SK-N-SH (cell line): ENCODE results near the gene TMEM163. TPM values are rescaled to one million over a fixed set of nuclear protein-coding genes. Genes with fewer than 3 reads are reported as not detected.

Experiments used
- CTCF ChIA-PET: fragments of 300-600, 350-600 bp; formaldehyde crosslinking; extraction: SDS; loops from one replicate; lab custom pipeline; 2021; lab: Yijun Ruan, JAX
- POLR2A ChIA-PET: fragments of 350-600 bp; sonication (Branson Sonifier 250); formaldehyde crosslinking; extraction: SDS; loops from one replicate; lab custom pipeline; 2020; ENCODE audit warnings: antibody characterized with exemption, inconsistent platforms; lab: Yijun Ruan, JAX
- DNase-seq: peaks from one replicate; pipeline ENCODE4 v3.0.0; 2012
- H2AFZ ChIP-seq: fragments of 200-600 bp; sonication (generic); 2 replicates; pipeline ENCODE4 v1.8.1; 2016; ENCODE audit warnings: antibody characterized with exemption, mild to moderate bottlenecking, low read depth
- H3F3A ChIP-seq: fragments of 200-600 bp; sonication (generic); replicated peaks from 2 replicates; pipeline ENCODE3; 2016; ENCODE audit warnings: antibody characterized with exemption, mild to moderate bottlenecking; ENCODE audit not compliant: insufficient read depth
- H3K27ac ChIP-seq, 2 experiments: fragments of 200-500 bp in 1 of 2; fragments of 200-600 bp in 1 of 2; sonication (Bioruptor generic) in 1 of 2; sonication (generic), shearing (Covaris generic) in 1 of 2; 2 replicates each; pipeline versions ENCODE4 v1.5.1 to v1.6.1; 2014 to 2016; ENCODE audit warnings: low read depth in 2 of 2, inconsistent platforms in 1 of 2, low read length in 1 of 2, mild to moderate bottlenecking in 1 of 2, mixed read lengths in 1 of 2
- H3K27me3 ChIP-seq: fragments of 200-600 bp; sonication (generic), shearing (Covaris generic); 2 replicates; pipeline ENCODE4 v1.6.1; 2016; ENCODE audit warnings: mixed run types; ENCODE audit not compliant: insufficient read depth
- H3K36me3 ChIP-seq, 2 experiments: fragments of 200-500 bp in 1 of 2; fragments of 200-600 bp in 1 of 2; sonication (Bioruptor generic) in 1 of 2; sonication (generic) in 1 of 2; replicated peaks in 1 of 2; 2 replicates each; pipeline versions ENCODE3 to v1.5.1; 2014 to 2016; ENCODE audit warnings: low read length in 1 of 2, mild to moderate bottlenecking in 1 of 2; ENCODE audit not compliant: insufficient read depth in 2 of 2, control insufficient read depth in 1 of 2
- H3K4me1 ChIP-seq, 2 experiments: fragments of 200-500 bp in 1 of 2; fragments of 200-600 bp in 1 of 2; sonication (Bioruptor generic) in 1 of 2; sonication (generic), shearing (Covaris generic) in 1 of 2; 2 replicates each; pipeline versions ENCODE4 v1.5.1 to v1.6.1; 2014 to 2016; ENCODE audit warnings: low read depth in 1 of 2, low read length in 1 of 2, mixed run types in 1 of 2; ENCODE audit not compliant: insufficient read depth in 2 of 2, control insufficient read depth in 1 of 2
- H3K4me2 ChIP-seq: fragments of 200-600 bp; sonication (generic), shearing (Covaris generic); 2 replicates; pipeline ENCODE4 v1.6.1; 2017; ENCODE audit warnings: mixed run types
- H3K4me3 ChIP-seq, 2 experiments: fragments of 200-500 bp in 1 of 2; fragments of 200-600 bp in 1 of 2; sonication (Bioruptor generic) in 1 of 2; sonication (generic), shearing (Covaris generic) in 1 of 2; 2 replicates each; pipeline versions ENCODE4 v1.5.1 to v1.8.1; 2014 to 2016; ENCODE audit warnings: low read depth in 2 of 2, inconsistent platforms in 1 of 2, low read length in 1 of 2, mild to moderate bottlenecking in 1 of 2, mixed read lengths in 1 of 2, moderate library complexity in 1 of 2
- H3K79me2 ChIP-seq: fragments of 200-600 bp; sonication (generic); 2 replicates; pipeline ENCODE4 v1.8.1; 2017; ENCODE audit warnings: mild to moderate bottlenecking; ENCODE audit not compliant: insufficient read depth
- H3K9ac ChIP-seq: fragments of 200-600 bp; sonication (generic); 2 replicates; pipeline ENCODE4 v1.6.1; 2017; ENCODE audit warnings: mixed run types
- H3K9me2 ChIP-seq: fragments of 200-600 bp; sonication (generic); 2 replicates; pipeline ENCODE4 v1.6.1; 2017; ENCODE audit warnings: mixed run types
- H3K9me3 ChIP-seq: fragments of 200-600 bp; sonication (generic); 2 replicates; pipeline ENCODE4 v1.6.1; 2017; ENCODE audit warnings: mixed run types, mild to moderate bottlenecking, moderate library complexity
- H4K20me1 ChIP-seq: fragments of 200-600 bp; sonication (generic); 2 replicates; pipeline ENCODE4 v1.6.1; 2017; ENCODE audit warnings: mild to moderate bottlenecking, mixed run types; ENCODE audit not compliant: insufficient read depth
- ELF1 ChIP-seq: IDR thresholded peaks from 2 replicates; pipeline ENCODE4 v1.4.0; 2012
- FOSL2 ChIP-seq: IDR thresholded peaks from 2 replicates; pipeline ENCODE4 v1.4.0; 2012; ENCODE audit warnings: low read depth, mild to moderate bottlenecking, moderate library complexity, borderline replicate concordance
- MEF2A ChIP-seq: IDR thresholded peaks from 2 replicates; pipeline ENCODE4 v1.4.0; 2012; ENCODE audit warnings: low read depth, borderline replicate concordance
- MXI1 ChIP-seq: IDR thresholded peaks from 2 replicates; pipeline ENCODE4 v1.6.1; 2012; ENCODE audit warnings: mild to moderate bottlenecking, low read depth, low read length, improper control_type of control experiment
- NRF1 ChIP-seq: IDR thresholded peaks from 2 replicates; pipeline ENCODE4 v1.6.1; 2012; ENCODE audit warnings: low read depth, mild to moderate bottlenecking, low read length
- RXRA ChIP-seq: IDR thresholded peaks from 2 replicates; pipeline ENCODE4 v1.4.0; 2012; ENCODE audit warnings: low read depth, mild to moderate bottlenecking, borderline replicate concordance
- SIN3A ChIP-seq: IDR thresholded peaks from 2 replicates; pipeline ENCODE4 v1.6.1; 2012; ENCODE audit warnings: low read depth, mild to moderate bottlenecking, low read length, moderate library complexity, borderline replicate concordance
- TAF1 ChIP-seq: IDR thresholded peaks from 2 replicates; pipeline ENCODE4 v1.6.1; 2012; ENCODE audit warnings: low read depth, mild to moderate bottlenecking, low read length, moderate library complexity, borderline replicate concordance
- TCF12 ChIP-seq: IDR thresholded peaks from 2 replicates; pipeline ENCODE4 v1.4.0; 2012
- TEAD4 ChIP-seq: IDR thresholded peaks from 2 replicates; pipeline ENCODE4 v1.4.0; 2012; ENCODE audit warnings: mild to moderate bottlenecking, borderline replicate concordance; ENCODE audit not compliant: insufficient read depth
- YY1 ChIP-seq: IDR thresholded peaks from 2 replicates; pipeline ENCODE4 v1.4.0; 2012; ENCODE audit warnings: low read depth, mild to moderate bottlenecking
- WGBS: methylation state at CpG from one replicate; pipeline ENCODE4 v1.1.6; 2017; ENCODE audit warnings: low lambda C conversion rate; 5-methylcytosine and 5-hydroxymethylcytosine counted together
- polyA plus RNA-seq, 3 experiments: library from polyadenylated mRNA; depleted of rRNA; stranded (reverse); fragments of >200 nt; gene quantifications; 2 replicates each; pipeline ENCODE4 v1.2.3, GENCODE V29; 2012
- TF ChIP-seq, protein P1 (sequence below): IDR thresholded peaks from 2 replicates; pipeline ENCODE4 v1.4.0; 2012; ENCODE audit warnings: low read depth
- TF ChIP-seq, protein P2 (sequence below): fragments of 200-600 bp; sonication (generic); IDR thresholded peaks from 2 replicates; pipeline ENCODE4 v1.6.1; 2017; ENCODE audit warnings: antibody characterized with exemption, mild to moderate bottlenecking, moderate library complexity

TMEM163 gene
- polyA plus RNA-seq, 1 of the 3 experiments (the other 2 are of a cell fraction), result not detected

DNA sequence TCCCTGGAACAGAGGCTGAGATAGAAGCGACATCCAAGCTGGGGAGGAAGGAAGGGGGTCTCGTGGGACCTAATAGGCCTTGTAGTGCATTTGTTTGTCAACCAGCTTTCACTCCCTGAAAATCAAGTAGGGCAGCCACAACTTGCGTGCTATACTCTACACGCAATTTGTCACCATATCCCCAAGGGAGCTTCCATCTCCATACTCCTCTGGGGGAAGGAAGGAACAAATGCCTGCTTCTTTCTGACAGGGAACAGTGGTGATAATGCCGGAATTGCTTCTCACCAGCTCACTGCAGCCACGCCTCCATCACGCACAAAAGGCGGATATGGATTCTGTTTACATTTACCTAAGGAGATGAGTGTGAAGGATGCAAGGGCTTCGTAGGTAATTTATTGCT, 213.4 kb downstream of the TMEM163 start (continued):
- TF ChIP-seq NRF1 (no peak), TEAD4 (no peak), MEF2A (no peak)
- TF ChIP-seq, protein P1, sequence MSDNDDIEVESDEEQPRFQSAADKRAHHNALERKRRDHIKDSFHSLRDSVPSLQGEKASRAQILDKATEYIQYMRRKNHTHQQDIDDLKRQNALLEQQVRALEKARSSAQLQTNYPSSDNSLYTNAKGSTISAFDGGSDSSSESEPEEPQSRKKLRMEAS, result no peak
- TF ChIP-seq, all 33 proteins: peak for 0

GRCh38 chr2:134504586-134505336, 214.0 kb downstream of the TMEM163 start:
- H3K27ac ChIP-seq, result no peak overlapping the region
- H2AFZ ChIP-seq, result no peak overlapping the region
- 32% methylated on average over 5 of the region's 5 CpGs for WGBS
- H3K79me2 ChIP-seq, result no peaks in the 10 kb centered on the region
- CTCF ChIA-PET, result interaction anchor here (1.0 to 1.4 kb wide), 2 partner anchors 53 to 54 kb away, joined by 3 to 4 read pairs; no protein-coding TSS in a partner anchor
- peaks cover 0 to 8% of the 10 kb centered on the region in 2 experiments; a peak in 1 of 4 replicates for H3K4me1 ChIP-seq
- no peak overlapping the region for H3K4me3 ChIP-seq
- no peak overlapping the region for H3K9ac ChIP-seq
- H4K20me1 ChIP-seq, result no peaks in the 10 kb centered on the region
- no peaks in the 10 kb centered on the region for H3K36me3 ChIP-seq
- POLR2A ChIA-PET, result no interaction called here
- H3K27me3 ChIP-seq, result no peaks in the 10 kb centered on the region; the same call in 1 of the 2 replicates
- no peaks in the 10 kb centered on the region for H3F3A ChIP-seq
- no peak overlapping the region for H3K4me2 ChIP-seq
- no peak for TF ChIP-seq TCF12
- TF ChIP-seq YY1, result no peak
- no peak for TF ChIP-seq RXRA
- TF ChIP-seq SIN3A, result no peak
- TF ChIP-seq FOSL2, result no peak
- no peak for TF ChIP-seq MXI1
- no peak for TF ChIP-seq TAF1
- TF ChIP-seq, protein P2, sequence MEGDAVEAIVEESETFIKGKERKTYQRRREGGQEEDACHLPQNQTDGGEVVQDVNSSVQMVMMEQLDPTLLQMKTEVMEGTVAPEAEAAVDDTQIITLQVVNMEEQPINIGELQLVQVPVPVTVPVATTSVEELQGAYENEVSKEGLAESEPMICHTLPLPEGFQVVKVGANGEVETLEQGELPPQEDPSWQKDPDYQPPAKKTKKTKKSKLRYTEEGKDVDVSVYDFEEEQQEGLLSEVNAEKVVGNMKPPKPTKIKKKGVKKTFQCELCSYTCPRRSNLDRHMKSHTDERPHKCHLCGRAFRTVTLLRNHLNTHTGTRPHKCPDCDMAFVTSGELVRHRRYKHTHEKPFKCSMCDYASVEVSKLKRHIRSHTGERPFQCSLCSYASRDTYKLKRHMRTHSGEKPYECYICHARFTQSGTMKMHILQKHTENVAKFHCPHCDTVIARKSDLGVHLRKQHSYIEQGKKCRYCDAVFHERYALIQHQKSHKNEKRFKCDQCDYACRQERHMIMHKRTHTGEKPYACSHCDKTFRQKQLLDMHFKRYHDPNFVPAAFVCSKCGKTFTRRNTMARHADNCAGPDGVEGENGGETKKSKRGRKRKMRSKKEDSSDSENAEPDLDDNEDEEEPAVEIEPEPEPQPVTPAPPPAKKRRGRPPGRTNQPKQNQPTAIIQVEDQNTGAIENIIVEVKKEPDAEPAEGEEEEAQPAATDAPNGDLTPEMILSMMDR, result no peak
- DNase-seq, result no peak
- no peaks in the 10 kb centered on the region for H3K9me2 ChIP-seq
- H3K9me3 ChIP-seq, result no peaks in the 10 kb centered on the region

GRCh38 chr2:134502104-134502503, 216.7 kb downstream of the TMEM163 start:
- Histone ChIP-seq H3K9me2 (no peaks in the 10 kb centered on the region), H3K36me3 (no peaks in the 10 kb centered on the region), H3K27me3 (no peaks in the 10 kb centered on the region; the same call in 1 of the 2 replicates), H3K9ac (no peak overlapping the region), H3K79me2 (no peaks in the 10 kb centered on the region), H3F3A (no peaks in the 10 kb centered on the region), H3K9me3 (no peaks in the 10 kb centered on the region), H2AFZ (no peak overlapping the region), H3K4me3 (no peak overlapping the region), H3K4me2 (no peak overlapping the region), H3K27ac (no peak overlapping the region), H3K4me1 (peaks cover 0 to 14% of the 10 kb centered on the region in 2 experiments; a peak in 1 of 4 replicates), H4K20me1 (no peaks in the 10 kb centered on the region)
- WGBS, result 15% methylated on average over 2 of the region's 2 CpGs
- ChIA-PET CTCF (interaction anchor here (0.6 kb wide), 1 partner anchor 1120 kb away, joined by 3 read pairs; no protein-coding TSS in a partner anchor), POLR2A (no interaction called here)
- DNase-seq, result no peak
- TF ChIP-seq ELF1 (no peak), MXI1 (no peak), YY1 (no peak)
